Umbilical cord (tissue), 2 donors: Measurements from ENCODE around the gene F11. TPM values are rescaled to one million over a fixed set of nuclear protein-coding genes. Genes with fewer than 3 reads are reported as not detected.
"Not testable (repeated sequence)": the region's sequence is repeated elsewhere in the genome, so short reads cannot be mapped to it uniquely, and the experiment has no call there.

Source experiments
- DNase-seq: peaks from one replicate; pipeline ENCODE4 v3.0.0-alpha.2; 2015; ENCODE audit warnings: low spot score
- total RNA-seq: library from RNA; depleted of rRNA; stranded (reverse); fragments of >200 nt; gene quantifications from one replicate; pipeline ENCODE4 v1.2.3, GENCODE V29; 2014; ENCODE audit warnings: low replicate concordance; ENCODE audit not compliant: insufficient read depth

F11 gene
- total RNA-seq, 1 donor from 2014 or later = not detected

DNA sequence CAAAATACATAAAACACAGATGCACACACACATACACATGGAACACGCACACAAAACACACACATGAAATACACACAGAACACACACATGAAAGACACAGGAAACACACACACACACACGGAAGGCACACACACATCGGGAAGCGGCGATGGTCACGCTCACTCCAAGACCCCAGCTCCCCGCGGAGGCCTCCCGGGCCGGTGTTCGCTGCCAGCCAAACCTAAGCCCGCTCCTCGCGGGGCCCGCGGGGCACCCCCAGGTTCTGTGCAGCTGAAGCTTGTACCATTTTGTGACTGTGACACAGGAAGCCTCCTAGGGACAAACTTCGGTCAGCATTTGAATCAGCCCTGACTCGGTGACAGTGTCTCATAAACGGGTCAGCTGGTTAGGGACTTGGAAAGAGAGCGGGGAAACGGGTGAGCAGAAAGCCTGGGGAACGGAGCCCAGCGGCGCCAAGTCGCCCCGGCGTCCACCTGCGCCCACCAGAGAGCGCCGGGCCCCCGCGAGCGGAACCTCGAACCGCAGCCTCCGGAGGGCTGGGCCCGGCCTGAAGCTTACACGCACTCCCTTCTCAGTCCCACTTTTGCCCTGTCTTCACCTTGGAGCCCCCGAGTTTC, 32.1 kb downstream of the F11 start:
- no peak for DNase-seq

GRCh38 chr4:186299291-186299690, 33.3 kb downstream of the F11 start:
- no peak for DNase-seq

DNA sequence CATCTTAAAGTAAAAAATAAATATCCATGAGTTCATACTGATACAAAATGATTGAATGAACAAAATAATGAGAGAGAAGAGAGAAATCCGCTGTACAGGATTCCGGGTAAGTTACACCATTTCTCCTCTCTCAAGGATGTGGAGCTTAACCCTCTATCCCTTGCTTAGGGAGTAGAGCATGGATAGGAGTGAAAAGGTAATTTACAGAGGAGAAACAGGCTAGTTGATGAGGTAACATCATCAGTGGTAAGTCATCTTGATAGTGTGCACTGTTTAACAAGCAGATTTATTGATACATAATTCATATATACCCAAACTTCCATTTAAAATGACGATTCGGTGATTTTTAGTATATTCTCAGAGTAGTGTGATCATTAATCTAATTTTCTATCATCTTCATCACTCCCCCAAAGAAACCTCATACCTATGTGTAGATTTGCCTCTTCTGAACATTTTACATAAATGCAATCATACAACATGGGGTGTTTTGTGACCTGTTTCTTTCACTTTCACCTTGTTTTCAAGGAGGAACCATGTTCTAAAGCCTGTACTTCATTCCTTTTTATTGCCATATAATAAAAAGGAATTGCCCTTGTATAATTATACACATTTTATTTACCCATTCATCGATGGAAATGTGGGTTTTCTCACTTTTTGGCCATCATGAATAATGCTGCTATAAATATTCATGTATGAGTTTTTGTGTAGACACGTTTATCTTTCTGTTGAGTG, 34.8 kb downstream of the F11 start:
- no peak for DNase-seq

- no peak for DNase-seq
Observed at GRCh38 chr4:186304216-186304615, 38.2 kb downstream of the F11 start.

- DNase-seq = no peak
Observed at GRCh38 chr4:186304866-186305505, 39.0 kb downstream of the F11 start.

DNA sequence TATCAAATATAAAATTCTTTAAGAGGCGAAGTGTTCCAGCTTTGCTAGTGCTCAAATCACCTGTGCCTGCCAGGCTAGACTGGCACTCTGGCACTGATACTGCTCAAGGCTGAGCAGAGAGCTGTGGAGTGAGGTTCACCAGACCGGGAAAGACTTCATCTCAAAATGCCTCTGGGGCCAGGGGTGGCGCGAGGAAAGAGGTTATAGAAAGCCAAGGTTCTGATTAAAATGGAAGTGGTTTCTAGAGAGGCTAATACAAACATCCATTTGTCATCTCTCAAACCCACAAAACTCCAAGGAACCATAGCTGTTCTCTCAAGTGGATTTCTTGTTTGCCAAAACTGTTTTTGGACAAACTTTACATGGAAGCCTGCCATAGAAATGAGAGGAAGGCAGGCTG, 41.5 kb downstream of the F11 start:
- no peak for DNase-seq

DNA sequence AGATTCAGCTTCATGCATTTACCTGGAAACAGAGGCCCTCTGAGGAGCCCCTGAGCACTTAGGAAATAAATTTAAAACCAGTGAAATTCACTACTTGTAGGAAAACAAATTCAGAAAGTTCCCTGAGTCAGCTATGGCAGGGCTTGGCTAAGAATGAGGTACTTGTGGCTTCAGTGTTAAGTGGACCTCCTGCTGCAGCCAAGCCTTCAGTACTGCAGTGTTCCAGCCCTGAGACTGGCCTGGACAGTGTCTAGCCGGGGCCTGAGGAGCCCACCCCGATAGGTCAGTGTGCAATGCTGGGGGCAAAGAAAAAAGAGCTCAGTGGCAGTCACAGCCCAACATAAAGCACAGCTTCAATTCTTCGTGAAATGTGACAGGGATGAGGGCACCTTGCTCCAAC, 41.9 kb downstream of the F11 start:
- no peak for DNase-seq

GRCh38 chr4:186318481-186318880, 52.5 kb downstream of the F11 start:
- DNase-seq = no peak

GRCh38 chr4:186324660-186325059, 58.7 kb downstream of the F11 start:
- DNase-seq = not testable (repeated sequence)

DNA sequence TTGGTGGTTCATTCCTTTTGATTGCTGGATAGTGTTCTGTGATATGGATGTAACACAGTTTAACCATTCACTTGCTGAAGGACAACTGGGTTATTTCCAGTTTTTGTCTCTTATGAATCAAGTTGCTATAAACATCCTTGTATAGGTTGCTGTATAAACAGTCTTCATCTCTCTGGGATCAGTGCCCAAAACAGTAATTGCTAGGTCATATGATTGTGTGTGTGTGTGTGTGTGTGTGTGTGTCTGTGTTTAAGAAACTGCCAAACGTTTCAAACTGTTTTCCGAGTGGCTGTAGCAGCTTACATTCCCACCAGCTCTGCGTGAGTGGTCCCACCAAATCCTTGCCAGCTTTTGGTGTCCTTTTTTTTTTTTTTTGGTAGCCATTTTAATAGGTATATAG, 60.4 kb downstream of the F11 start:
- DNase-seq = no peak

GRCh38 chr4:186329372-186329771, 63.4 kb downstream of the F11 start:
- no peak for DNase-seq

GRCh38 chr4:186330368-186330767, 64.4 kb downstream of the F11 start:
- DNase-seq = no peak

- no peak for DNase-seq
Observed at GRCh38 chr4:186335793-186336192, 69.8 kb downstream of the F11 start.

Other genes with a start within 250 kb of the F11 start
- gene TLR3, start 197.0 kb upstream of the F11 start, total RNA-seq = 5.1 TPM
- gene FAM149A, start 161.5 kb upstream of the F11 start, total RNA-seq = 20.0 TPM
- 21.2 TPM for gene CYP4V2, start 74.6 kb upstream of the F11 start, total RNA-seq
- gene KLKB1, start 38.7 kb upstream of the F11 start, total RNA-seq = not detected